GM23338 (cell line): ENCODE measurements around the gene FGF21. TPM values are rescaled to one million over a fixed set of nuclear protein-coding genes. Genes with fewer than 3 reads are reported as not detected.
A peak's percentile ranks its signal among the peaks of the same experiment; 100 is the strongest.

Experiments used
- ATAC-seq: fragments of 200-7000 bp; cut with Tn5 transposase; 3 replicates; pipeline ENCODE4 v1.9.1; 2020
- DNase-seq: peaks from one replicate; pipeline ENCODE4 v3.0.0-alpha.2; 2015; ENCODE audit warnings: low spot score
- H2AFZ ChIP-seq: fragments of 200-600 bp; sonication (generic); 2 replicates; pipeline ENCODE4 v1.8.0; 2016; ENCODE audit warnings: antibody characterized with exemption, mild to moderate bottlenecking, moderate library complexity
- H3F3A ChIP-seq: fragments of 200-600 bp; sonication (generic); replicated peaks from 2 replicates; pipeline ENCODE4 v1.8.0; 2017; ENCODE audit warnings: antibody characterized with exemption, mixed run types, low read depth
- H3K27ac ChIP-seq: fragments of 200-600 bp; sonication (generic); 2 replicates; pipeline ENCODE4 v1.6.1; 2016; ENCODE audit warnings: low read depth
- H3K27me3 ChIP-seq: fragments of 200-600 bp; sonication (generic); 2 replicates; pipeline ENCODE4 v1.8.0; 2016; ENCODE audit warnings: mild to moderate bottlenecking, mixed run types, moderate library complexity; ENCODE audit not compliant: insufficient read depth
- H3K36me3 ChIP-seq: fragments of 200-600 bp; sonication (generic); 2 replicates; pipeline ENCODE4 v1.8.0; 2016; ENCODE audit warnings: mild to moderate bottlenecking; ENCODE audit not compliant: insufficient read depth
- H3K4me1 ChIP-seq: fragments of 200-600 bp; sonication (generic); 2 replicates; pipeline ENCODE4 v1.8.0; 2016; ENCODE audit warnings: mild to moderate bottlenecking, moderate library complexity; ENCODE audit not compliant: insufficient read depth
- H3K4me2 ChIP-seq: fragments of 200-600 bp; sonication (generic); 2 replicates; pipeline ENCODE4 v1.7.1; 2017; ENCODE audit warnings: mixed run types
- H3K4me3 ChIP-seq: fragments of 200-600 bp; sonication (generic); 2 replicates; pipeline ENCODE4 v1.6.1; 2016; ENCODE audit warnings: mixed run types
- H3K79me2 ChIP-seq: fragments of 200-600 bp; sonication (generic); replicated peaks from 2 replicates; pipeline ENCODE4 v1.8.0; 2017; ENCODE audit warnings: mild to moderate bottlenecking; ENCODE audit not compliant: insufficient read depth
- H3K9me2 ChIP-seq: fragments of 200-600 bp; sonication (generic); 2 replicates; pipeline ENCODE4 v1.8.0; 2017; ENCODE audit not compliant: insufficient read depth
- H4K20me1 ChIP-seq: fragments of 200-600 bp; sonication (generic); replicated peaks from 2 replicates; pipeline ENCODE4 v1.8.0; 2017; ENCODE audit warnings: mild to moderate bottlenecking; ENCODE audit not compliant: insufficient read depth
- H3K27ac Mint-ChIP-seq: 2 replicates; pipeline ENCODE4 v1.8.0; 2020; ENCODE audit warnings: inconsistent platforms, mild to moderate bottlenecking, moderate library complexity, mixed read lengths
- H3K27me3 Mint-ChIP-seq: 3 replicates; pipeline ENCODE4 v1.8.0; 2022; ENCODE audit warnings: low read depth, mild to moderate bottlenecking, moderate library complexity, mixed read lengths, inconsistent platforms; ENCODE audit not compliant: insufficient read depth, poor library complexity
- H3K36me3 Mint-ChIP-seq: 3 replicates; pipeline ENCODE4 v1.8.0; 2021; ENCODE audit warnings: low read depth, mild to moderate bottlenecking, inconsistent platforms, moderate library complexity, mixed read lengths
- H3K4me1 Mint-ChIP-seq: 3 replicates; pipeline ENCODE4 v1.8.0; 2020; ENCODE audit warnings: mild to moderate bottlenecking, inconsistent platforms, mixed read lengths
- H3K4me3 Mint-ChIP-seq: 3 replicates; pipeline ENCODE4 v1.8.0; 2021; ENCODE audit warnings: moderate library complexity, mild to moderate bottlenecking, inconsistent platforms, mixed read lengths
- H3K9me3 Mint-ChIP-seq: 3 replicates; pipeline ENCODE4 v1.8.0; 2020; ENCODE audit warnings: moderate library complexity, mild to moderate bottlenecking, inconsistent platforms, mixed read lengths
- CREB1 ChIP-seq: fragments of 250-450 bp; sonication (Bioruptor Pico); IDR thresholded peaks from 2 replicates; pipeline ENCODE4 v1.5.0; 2020; ENCODE audit warnings: low read depth, mild to moderate bottlenecking, moderate library complexity
- EZH2 ChIP-seq: fragments of 200-600 bp; sonication (generic); IDR thresholded peaks from one replicate; pipeline ENCODE4 v1.8.0; 2017; ENCODE audit warnings: antibody characterized with exemption, mild to moderate bottlenecking, low read depth; ENCODE audit not compliant: unreplicated experiment
- JUNB ChIP-seq: IDR thresholded peaks from one replicate; pipeline ENCODE4 v1.6.1; 2016; ENCODE audit warnings: antibody characterized with exemption; ENCODE audit not compliant: unreplicated experiment
- NANOG ChIP-seq: IDR thresholded peaks from 2 replicates; pipeline ENCODE4 v1.6.1; 2016; ENCODE audit warnings: antibody characterized with exemption, borderline replicate concordance
- STAT1 ChIP-seq: IDR thresholded peaks from one replicate; pipeline ENCODE4 v1.6.1; 2016; ENCODE audit warnings: antibody characterized with exemption; ENCODE audit not compliant: unreplicated experiment
- ZNF331 ChIP-seq: fragments of 250-450 bp; sonication (Bioruptor Pico); IDR thresholded peaks from 2 replicates; pipeline ENCODE4 v1.5.0; 2020; ENCODE audit warnings: low read depth, mild to moderate bottlenecking, moderate library complexity
- polyA plus RNA-seq: library from polyadenylated mRNA; unstranded; fragments of >200 nt; fragmentation: Nextera tagmentation; extraction: Ambion mirVana; gene quantifications from 2 replicates; pipeline ENCODE4 v1.2.1, GENCODE V29; 2016
- total RNA-seq: library from RNA; depleted of rRNA; stranded (reverse); fragments of >200 nt; shearing (Covaris generic); gene quantifications from 2 replicates; pipeline ENCODE4 v1.2.3, GENCODE V29; 2014
- TF ChIP-seq, protein P1 (sequence below): IDR thresholded peaks from one replicate; pipeline ENCODE4 v1.6.1; 2018; ENCODE audit warnings: antibody characterized with exemption; ENCODE audit not compliant: unreplicated experiment
- TF ChIP-seq, protein P2 (sequence below): IDR thresholded peaks from 2 replicates; pipeline ENCODE4 v1.6.1; 2016; ENCODE audit warnings: antibody characterized with exemption
- TF ChIP-seq, protein P3 (sequence below): fragments of 250-450 bp; sonication (Bioruptor Pico); IDR thresholded peaks from 2 replicates; pipeline ENCODE4 v1.5.0; 2020; ENCODE audit warnings: mild to moderate bottlenecking, moderate library complexity

The FGF21 gene
- total and polyA plus RNA-seq, 2 experiments from 2014 or later, result 0.78 to 1.3 TPM

DNA sequence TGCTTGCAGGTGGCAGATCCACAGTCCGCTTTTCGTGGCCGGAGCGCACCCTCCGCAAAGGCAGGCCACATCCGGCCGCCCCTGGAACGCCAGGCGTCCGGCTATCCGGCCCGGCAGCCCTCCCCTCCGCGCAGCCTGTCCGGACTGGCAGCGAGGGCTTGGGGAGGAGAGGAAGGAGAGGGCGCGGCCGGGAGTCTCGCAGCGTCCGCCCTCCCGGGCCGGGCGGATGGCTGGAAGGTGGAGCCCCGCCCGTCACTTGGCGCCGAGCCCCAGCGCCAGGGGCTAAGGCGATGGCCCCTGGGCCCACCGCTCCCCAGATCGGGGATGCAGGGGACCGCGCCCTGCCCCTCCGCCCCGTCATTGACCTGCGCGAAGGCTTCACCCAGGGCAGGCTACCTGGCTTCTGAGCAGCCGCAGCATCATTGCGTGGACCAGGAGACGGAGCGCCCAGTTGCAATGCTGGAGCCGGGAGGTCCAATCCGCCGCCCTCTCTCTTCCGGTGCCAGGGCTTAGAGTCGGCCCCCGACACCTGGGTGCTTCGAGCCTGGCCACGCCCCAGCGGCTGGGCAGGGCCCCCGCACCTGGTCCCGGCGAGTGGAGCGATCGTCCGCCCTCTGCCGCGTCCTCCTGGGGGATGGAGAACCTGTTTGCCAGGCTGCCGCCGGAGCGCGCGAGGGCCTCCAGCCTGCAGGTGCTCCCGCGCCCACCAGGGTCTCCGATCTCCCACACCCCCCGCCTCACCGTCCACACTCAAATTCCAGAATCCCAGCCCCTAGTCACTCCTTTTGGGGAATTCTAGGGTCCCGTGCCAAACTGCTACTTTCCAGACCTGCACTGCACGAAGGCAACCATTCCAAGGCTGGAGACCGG lies 2.6 kb upstream of the FGF21 start, which contains the start of gene FUT1 (continued):
- TF ChIP-seq, protein P1, sequence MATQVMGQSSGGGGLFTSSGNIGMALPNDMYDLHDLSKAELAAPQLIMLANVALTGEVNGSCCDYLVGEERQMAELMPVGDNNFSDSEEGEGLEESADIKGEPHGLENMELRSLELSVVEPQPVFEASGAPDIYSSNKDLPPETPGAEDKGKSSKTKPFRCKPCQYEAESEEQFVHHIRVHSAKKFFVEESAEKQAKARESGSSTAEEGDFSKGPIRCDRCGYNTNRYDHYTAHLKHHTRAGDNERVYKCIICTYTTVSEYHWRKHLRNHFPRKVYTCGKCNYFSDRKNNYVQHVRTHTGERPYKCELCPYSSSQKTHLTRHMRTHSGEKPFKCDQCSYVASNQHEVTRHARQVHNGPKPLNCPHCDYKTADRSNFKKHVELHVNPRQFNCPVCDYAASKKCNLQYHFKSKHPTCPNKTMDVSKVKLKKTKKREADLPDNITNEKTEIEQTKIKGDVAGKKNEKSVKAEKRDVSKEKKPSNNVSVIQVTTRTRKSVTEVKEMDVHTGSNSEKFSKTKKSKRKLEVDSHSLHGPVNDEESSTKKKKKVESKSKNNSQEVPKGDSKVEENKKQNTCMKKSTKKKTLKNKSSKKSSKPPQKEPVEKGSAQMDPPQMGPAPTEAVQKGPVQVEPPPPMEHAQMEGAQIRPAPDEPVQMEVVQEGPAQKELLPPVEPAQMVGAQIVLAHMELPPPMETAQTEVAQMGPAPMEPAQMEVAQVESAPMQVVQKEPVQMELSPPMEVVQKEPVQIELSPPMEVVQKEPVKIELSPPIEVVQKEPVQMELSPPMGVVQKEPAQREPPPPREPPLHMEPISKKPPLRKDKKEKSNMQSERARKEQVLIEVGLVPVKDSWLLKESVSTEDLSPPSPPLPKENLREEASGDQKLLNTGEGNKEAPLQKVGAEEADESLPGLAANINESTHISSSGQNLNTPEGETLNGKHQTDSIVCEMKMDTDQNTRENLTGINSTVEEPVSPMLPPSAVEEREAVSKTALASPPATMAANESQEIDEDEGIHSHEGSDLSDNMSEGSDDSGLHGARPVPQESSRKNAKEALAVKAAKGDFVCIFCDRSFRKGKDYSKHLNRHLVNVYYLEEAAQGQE, result peak; percentile 12

DNA sequence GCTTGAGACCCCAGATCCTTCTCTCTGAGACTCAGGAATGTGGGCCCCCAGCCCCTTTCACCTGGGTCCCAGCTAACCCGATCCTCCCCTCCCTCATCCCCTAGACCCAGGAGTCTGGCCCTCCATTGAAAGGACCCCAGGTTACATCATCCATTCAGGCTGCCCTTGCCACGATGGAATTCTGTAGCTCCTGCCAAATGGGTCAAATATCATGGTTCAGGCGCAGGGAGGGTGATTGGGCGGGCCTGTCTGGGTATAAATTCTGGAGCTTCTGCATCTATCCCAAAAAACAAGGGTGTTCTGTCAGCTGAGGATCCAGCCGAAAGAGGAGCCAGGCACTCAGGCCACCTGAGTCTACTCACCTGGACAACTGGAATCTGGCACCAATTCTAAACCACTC lies 463 bp downstream of the FGF21 start:
- TF ChIP-seq EZH2, result no peak
- no peak for TF ChIP-seq NANOG
- TF ChIP-seq, protein P2, sequence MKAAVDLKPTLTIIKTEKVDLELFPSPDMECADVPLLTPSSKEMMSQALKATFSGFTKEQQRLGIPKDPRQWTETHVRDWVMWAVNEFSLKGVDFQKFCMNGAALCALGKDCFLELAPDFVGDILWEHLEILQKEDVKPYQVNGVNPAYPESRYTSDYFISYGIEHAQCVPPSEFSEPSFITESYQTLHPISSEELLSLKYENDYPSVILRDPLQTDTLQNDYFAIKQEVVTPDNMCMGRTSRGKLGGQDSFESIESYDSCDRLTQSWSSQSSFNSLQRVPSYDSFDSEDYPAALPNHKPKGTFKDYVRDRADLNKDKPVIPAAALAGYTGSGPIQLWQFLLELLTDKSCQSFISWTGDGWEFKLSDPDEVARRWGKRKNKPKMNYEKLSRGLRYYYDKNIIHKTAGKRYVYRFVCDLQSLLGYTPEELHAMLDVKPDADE, result no peak
- TF ChIP-seq CREB1 (CRISPR knock-in tag), result no peak
- TF ChIP-seq, protein P3, sequence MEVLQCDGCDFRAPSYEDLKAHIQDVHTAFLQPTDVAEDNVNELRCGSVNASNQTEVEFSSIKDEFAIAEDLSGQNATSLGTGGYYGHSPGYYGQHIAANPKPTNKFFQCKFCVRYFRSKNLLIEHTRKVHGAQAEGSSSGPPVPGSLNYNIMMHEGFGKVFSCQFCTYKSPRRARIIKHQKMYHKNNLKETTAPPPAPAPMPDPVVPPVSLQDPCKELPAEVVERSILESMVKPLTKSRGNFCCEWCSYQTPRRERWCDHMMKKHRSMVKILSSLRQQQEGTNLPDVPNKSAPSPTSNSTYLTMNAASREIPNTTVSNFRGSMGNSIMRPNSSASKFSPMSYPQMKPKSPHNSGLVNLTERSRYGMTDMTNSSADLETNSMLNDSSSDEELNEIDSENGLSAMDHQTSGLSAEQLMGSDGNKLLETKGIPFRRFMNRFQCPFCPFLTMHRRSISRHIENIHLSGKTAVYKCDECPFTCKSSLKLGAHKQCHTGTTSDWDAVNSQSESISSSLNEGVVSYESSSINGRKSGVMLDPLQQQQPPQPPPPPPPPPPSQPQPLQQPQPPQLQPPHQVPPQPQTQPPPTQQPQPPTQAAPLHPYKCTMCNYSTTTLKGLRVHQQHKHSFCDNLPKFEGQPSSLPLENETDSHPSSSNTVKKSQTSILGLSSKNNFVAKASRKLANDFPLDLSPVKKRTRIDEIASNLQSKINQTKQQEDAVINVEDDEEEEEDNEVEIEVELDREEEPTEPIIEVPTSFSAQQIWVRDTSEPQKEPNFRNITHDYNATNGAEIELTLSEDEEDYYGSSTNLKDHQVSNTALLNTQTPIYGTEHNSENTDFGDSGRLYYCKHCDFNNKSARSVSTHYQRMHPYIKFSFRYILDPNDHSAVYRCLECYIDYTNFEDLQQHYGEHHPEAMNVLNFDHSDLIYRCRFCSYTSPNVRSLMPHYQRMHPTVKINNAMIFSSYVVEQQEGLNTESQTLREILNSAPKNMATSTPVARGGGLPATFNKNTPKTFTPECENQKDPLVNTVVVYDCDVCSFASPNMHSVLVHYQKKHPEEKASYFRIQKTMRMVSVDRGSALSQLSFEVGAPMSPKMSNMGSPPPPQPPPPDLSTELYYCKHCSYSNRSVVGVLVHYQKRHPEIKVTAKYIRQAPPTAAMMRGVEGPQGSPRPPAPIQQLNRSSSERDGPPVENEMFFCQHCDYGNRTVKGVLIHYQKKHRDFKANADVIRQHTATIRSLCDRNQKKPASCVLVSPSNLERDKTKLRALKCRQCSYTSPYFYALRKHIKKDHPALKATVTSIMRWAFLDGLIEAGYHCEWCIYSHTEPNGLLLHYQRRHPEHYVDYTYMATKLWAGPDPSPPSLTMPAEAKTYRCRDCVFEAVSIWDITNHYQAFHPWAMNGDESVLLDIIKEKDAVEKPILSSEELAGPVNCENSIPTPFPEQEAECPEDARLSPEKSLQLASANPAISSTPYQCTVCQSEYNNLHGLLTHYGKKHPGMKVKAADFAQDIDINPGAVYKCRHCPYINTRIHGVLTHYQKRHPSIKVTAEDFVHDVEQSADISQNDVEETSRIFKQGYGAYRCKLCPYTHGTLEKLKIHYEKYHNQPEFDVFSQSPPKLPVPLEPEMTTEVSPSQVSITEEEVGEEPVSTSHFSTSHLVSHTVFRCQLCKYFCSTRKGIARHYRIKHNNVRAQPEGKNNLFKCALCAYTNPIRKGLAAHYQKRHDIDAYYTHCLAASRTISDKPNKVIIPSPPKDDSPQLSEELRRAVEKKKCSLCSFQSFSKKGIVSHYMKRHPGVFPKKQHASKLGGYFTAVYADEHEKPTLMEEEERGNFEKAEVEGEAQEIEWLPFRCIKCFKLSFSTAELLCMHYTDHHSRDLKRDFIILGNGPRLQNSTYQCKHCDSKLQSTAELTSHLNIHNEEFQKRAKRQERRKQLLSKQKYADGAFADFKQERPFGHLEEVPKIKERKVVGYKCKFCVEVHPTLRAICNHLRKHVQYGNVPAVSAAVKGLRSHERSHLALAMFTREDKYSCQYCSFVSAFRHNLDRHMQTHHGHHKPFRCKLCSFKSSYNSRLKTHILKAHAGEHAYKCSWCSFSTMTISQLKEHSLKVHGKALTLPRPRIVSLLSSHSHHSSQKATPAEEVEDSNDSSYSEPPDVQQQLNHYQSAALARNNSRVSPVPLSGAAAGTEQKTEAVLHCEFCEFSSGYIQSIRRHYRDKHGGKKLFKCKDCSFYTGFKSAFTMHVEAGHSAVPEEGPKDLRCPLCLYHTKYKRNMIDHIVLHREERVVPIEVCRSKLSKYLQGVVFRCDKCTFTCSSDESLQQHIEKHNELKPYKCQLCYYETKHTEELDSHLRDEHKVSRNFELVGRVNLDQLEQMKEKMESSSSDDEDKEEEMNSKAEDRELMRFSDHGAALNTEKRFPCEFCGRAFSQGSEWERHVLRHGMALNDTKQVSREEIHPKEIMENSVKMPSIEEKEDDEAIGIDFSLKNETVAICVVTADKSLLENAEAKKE (CRISPR knock-in tag), result no peak
- no peak for TF ChIP-seq JUNB
- TF ChIP-seq STAT1, result no peak
- TF ChIP-seq ZNF331, result no peak
- Mint-ChIP-seq H3K27me3 (peaks cover 41% of the 10 kb centered on the region), H3K9me3 (no peaks in the 10 kb centered on the region; the same call in 1 of the 3 replicates), H3K4me1 (peaks cover 44% of the 10 kb centered on the region), H3K4me3 (peak overlapping the region; percentile 40; the same call in 1 of the 3 replicates), H3K27ac (peak overlapping the region; percentile 96), H3K36me3 (peaks cover 16% of the 10 kb centered on the region)
- peaks cover 5% of the 10 kb centered on the region; the same call in 1 of the 2 replicates for H4K20me1 ChIP-seq
- H3K27ac ChIP-seq, result peak overlapping the region; percentile 32; the same call in 1 of the 2 replicates
- no peaks in the 10 kb centered on the region for H3K27me3 ChIP-seq
- peak overlapping the region; percentile 20; the same call in 1 of the 2 replicates for H3K4me3 ChIP-seq
- DNase-seq (no peak), ATAC-seq (no peak)
- peaks cover 45% of the 10 kb centered on the region for H3K4me1 ChIP-seq
- no peaks in the 10 kb centered on the region for H3K36me3 ChIP-seq
- no peaks in the 10 kb centered on the region for H3K9me2 ChIP-seq
- peaks cover 15% of the 10 kb centered on the region for H3K79me2 ChIP-seq
- H2AFZ ChIP-seq, result no peak overlapping the region
- H3K4me2 ChIP-seq, result peak overlapping the region; percentile 100
- peaks cover 9% of the 10 kb centered on the region; the same call in 1 of the 2 replicates for H3F3A ChIP-seq
